NCI-H460 (cell line): Measurements from ENCODE around the gene DIAPH2. TPM values are rescaled to one million over a fixed set of nuclear protein-coding genes. Genes with fewer than 3 reads are reported as not detected.

Experiments
- DNase-seq: peaks from one replicate; pipeline ENCODE4 v3.0.0-alpha.2; 2016; ENCODE audit warnings: low read depth; ENCODE audit errors: extremely low read depth
- total RNA-seq: library from RNA; depleted of rRNA; stranded (reverse); fragments of >200 nt; shearing (Covaris generic); gene quantifications from 2 replicates; pipeline ENCODE4 v1.2.3, GENCODE V29; 2014

Gene DIAPH2
- total RNA-seq, 1 experiment from 2014 or later = 29.6 TPM

DNA sequence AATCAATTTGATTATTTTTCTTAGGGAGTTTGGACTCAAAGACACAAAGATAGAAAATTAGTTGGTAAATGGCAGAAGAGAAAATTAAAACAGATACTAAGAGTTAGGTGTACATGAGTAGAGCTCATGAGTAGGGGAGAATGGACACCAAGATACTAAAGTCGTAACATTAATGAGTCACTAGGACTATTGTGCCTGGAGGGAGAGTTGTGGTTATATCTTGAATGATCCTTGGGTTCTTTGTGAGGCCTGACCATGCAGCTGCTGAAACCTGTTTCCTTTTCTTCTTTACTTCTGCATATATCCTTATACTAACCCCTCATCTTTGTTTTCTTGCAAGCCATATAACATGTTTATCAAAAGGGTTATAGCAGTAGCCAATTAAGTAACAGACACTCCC is 731.8 kb downstream of the DIAPH2 start:
- no peak for DNase-seq

DNA sequence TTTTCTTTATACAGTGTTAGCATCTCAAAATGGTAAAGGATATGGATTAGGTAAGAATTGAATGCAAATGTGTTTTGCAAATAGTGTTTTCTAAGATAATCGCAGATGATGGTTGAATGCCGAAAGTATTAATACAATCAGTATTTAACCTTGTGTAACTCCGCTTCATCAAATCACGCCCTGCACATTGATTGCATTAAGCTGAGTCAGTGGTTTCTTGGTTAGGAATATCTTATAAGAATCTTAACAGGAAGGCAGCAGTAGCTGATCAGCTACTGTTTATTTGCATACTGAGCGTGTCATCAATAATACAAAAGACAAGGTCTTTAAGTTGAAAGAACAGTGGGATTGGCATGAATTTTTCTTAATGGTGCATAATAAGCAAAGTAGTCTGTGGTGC is 744.5 kb downstream of the DIAPH2 start:
- DNase-seq = no peak

DNA sequence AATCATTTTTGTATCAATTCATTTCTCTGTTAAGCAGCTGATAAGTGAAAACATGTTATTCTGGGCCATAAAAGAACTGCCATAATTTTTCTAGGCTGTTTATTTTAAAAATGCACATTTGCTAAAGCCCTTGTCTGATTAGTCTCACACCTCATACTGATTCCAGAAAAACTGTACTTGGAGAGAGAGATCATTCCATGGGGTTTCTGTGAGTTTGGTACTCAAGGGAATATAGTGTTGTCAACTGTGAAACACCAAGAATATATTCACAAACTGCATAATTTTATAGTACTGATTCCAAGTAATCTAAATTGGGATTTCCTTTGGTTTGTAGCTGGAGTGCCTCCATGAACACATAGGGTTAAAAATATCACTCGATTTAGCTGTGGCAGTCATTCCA is 746.6 kb downstream of the DIAPH2 start:
- no peak for DNase-seq

DNA sequence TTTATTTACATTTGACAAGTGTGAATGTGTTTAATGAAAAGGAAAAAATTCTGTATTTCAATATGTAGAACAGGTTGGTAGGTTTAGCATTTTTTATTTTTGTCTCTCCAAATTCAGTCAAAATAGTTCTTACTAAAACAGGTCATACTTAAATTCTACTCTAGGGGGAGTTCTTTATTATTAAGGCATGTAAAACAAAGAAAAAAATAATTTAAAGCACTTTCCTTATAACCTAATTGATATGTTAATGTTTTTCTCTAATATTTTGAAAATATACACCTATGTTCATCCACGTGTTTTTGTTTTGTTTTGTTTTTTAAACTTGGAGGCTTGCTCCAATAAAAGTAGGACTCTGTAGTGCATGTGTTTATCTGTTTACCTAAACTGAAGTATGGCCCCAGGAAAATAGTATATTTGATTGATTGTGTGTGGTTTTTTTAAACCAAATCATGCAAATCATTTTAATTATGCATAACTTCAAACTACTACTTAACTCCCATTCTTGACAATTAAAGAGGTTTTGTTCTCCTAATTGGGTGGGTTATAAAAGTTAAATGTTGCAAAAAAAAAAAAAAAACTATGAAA is 761.7 kb downstream of the DIAPH2 start:
- DNase-seq = no peak

DNA sequence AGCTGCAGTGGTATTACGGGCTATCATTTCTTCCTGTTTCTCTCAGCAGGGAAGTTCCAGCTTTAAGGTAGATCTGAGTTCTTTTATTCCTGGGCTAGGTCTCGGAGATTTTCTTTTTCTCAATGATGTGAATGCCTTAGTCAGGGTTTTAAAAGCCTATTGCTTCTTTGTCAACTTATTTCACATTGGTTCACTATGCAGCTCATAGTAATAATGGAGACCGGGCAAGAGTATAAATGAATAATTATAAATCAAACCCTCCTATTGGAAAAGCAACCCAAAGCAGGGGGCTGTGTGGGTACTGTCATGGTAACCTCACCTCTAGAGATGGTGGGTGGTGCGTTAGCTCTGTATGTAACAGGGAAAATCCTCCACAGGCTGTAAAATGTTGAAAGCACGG is 762.7 kb downstream of the DIAPH2 start:
- DNase-seq = no peak

DNA sequence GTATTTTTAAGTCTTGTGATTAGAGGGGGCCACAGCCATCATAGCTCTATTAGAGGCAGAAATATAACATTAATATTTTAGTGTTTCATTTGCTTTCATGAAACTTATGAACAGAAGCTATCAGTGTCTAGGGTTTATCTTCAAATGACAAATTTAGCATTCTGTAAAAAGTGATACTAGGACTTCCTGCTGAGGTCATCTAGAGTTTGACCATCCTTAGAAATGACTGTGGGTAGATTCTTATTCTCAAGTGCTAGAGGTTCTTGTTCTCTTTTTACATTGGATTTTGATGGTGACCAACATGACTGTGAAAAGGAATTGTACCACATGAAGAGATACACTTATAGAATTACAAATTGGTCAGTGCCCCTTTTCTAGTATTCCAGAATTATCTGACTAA is 767.6 kb downstream of the DIAPH2 start:
- DNase-seq = no peak

DNA sequence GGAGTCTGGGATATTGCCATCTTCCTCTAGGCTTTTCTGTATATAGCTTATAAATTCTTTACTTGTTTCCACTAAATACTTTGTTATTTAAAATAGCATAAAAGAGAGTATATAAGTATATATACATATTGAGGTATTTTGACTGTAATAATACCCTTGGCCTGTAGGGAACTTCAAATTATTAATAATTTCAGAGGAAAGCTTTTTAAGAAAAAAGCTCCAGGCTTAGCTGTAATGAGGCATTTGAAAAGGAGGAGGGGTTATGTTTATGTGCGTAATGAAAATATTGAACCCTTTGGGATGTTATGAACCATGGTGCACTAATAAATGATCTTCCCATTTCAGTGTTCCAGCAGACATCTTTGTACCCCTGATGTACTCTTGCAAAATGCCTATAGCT is 777.1 kb downstream of the DIAPH2 start:
- no peak for DNase-seq

DNA sequence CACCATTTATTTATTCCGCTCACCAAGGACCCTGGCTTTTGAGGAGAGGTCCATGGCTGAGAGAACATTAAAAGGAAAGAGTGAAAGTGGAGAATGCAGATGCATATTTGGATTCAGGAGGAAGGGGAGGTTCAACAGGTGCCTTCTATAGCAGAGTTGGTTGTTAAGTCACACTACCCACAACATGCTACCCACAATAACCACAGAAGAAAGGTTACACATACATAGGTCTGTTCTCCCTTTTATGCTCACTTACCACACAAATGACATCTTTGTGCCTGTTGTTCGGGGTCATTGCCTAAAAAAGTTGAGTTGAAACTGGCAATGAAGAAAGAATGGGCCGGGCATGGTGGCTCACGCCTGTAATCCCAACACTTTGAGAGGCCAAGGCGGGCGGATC is 786.4 kb downstream of the DIAPH2 start:
- DNase-seq = no peak

DNA sequence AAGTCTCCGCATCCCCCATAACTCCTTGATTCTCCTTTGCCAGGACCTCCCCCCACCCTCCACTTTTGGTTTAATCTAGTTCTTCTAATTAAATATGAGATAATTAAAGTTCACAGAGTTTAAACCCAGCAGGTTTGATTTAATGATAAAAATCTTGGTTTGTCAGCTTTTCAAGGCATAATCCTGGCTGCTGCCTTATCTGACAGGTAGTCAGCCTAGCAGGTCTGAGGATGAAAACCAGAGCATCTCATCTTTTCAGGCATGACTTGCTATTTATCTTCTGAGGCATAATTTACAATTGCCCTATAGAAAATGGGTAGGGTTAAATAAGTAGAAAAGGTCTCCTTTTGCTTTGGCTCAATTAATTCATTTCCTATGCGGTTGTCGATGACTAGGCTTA is 790.3 kb downstream of the DIAPH2 start:
- DNase-seq = no peak

DNA sequence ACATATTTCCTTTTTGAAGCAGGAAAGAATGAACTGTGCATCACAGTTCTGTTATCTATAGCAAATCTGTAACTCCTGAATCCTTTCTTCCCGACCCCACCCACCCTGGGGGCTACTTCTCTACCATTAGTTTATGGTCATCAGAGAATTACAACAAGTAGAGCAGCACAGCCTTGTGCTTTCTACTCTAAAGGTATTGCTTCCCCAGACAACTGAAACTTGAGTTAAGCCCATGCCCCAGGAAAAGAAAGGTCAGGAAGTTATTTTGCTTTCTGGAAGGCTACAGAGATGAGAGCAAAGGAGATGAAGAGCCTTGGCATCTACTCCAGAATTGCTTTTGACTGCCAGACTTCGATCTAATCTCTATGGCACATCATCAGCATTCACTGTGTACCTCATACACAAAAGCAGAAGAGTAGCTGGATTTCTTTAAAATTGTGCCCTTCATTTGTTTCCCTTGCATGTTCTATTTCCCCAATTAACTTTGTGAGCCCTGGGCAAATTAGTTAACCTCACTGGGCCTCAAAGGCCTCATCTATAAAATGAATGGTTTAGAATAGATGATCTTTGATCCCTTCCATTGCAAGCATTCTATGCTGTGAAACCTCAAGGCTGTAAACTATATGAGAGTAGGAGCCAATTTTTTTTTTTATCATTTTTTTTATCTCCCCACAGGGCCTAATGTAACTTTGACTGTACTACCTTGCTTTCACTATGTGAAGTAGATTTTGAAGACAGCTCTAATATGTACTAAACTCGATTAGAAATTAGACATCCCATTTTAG is 794.7 kb downstream of the DIAPH2 start:
- no peak for DNase-seq

DNA sequence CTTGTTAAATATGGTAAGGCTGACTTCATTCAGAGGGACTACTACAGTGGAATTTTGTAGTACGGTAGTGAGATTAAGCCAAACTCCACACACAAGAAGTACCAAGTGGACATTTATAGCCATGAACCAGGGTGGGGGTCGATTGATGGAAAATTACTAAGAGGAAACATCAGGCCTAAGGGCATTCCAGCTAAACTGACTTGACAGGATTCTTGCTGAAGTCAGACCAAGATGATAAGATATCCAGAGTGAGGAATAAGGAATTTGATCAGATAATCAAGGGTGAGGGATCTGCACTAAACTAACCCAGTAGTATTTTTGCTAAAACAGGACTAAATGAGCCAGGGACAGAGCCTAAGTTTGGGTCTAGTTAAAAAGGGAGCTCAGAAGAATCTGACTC is 796.6 kb downstream of the DIAPH2 start:
- no peak for DNase-seq

DNA sequence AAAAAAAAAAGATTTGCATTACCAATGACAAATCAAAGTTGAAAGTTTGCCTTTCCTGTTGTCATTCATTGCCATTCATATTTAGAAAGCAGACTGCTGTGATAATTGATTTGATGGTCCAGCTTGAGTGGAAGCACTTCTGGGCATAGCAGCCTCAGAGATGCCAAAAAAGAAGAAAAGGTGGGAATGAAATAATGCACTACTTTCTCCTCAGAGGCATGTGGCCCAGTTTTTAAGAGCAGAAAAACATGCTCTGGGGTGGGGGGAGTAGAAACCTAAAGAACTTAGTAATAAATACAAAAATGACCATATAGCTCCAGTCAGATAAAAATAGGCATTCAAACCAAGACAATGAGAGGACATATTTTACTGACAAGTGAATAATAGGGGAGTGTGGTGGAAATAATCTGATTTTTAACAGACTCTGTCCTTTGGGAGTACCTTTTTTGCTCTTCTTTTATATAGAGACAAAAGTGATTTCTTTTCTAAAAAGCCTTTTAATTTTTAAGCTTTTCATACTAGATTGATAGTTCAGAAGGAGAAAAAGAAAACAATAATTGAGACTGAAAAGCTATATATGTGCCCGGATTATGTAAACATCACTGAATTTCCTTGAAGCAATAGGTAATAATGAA is 798.1 kb downstream of the DIAPH2 start:
- no peak for DNase-seq

DNA sequence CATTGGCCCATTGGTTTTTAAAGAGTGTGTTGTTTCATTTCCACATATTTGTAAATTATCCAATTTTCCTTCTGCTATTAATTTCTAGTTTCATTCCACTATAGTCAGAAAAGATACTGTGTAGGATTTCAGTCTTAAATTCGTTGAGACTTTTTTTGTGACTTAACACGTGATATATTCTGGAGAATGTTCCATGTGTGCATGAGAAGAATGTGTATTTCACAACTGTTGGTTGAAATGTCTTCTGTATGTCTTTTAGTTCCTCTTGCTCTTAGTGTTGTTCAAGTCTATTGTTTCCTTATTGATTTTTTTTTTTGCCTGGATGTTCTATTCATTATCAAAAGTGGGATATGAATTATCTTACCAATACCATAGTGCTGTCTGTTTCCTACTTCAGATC is 806.0 kb downstream of the DIAPH2 start:
- no peak for DNase-seq

DNA sequence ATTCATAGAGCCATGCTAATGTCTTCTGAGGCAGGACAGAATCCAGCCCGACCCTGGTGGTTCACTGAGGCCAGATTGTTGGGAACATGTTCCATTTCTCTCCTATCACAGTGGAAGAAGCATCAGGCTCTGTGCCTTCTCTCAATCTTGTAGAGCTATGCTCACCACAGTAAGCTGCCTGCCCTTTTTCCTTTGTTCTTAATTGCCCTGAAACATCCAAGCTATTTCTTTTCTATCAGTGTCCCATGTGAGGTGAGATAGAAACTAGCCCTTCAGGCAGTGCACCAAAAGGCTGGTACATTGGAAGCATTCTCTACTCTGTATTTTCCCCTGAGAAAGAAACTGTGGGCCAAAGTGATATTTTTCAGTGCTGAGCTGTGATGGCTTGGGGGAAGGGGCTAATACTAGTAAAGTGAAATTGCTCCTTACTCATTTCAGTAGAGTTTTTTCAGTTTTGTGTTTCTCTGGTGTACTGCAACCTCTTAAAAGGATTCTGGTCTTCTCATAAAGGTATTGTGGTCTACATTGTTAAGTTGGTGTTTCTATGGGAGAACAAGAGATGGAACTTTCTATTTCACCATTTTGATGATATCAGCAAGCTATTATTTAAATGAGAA is 810.2 kb downstream of the DIAPH2 start:
- no peak for DNase-seq

DNA sequence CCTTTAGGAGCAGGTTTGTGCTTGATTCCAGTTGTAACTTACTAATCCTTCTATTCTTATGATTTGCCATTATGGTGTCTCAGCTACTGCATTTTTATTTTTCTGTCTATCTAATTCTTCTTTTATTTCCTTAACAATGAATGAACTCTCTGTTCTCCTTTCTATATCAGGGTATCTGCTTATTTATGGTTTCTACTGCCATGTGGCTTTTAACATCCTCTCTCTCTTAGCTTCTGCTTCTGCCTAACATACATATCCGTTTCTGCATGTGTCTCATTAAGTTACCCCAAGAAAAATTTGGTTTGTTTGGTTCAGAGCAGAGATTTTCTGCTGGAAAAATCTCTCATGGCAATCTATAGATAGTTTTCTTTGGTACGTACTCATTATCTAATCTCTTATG is 813.5 kb downstream of the DIAPH2 start:
- no peak for DNase-seq

DNA sequence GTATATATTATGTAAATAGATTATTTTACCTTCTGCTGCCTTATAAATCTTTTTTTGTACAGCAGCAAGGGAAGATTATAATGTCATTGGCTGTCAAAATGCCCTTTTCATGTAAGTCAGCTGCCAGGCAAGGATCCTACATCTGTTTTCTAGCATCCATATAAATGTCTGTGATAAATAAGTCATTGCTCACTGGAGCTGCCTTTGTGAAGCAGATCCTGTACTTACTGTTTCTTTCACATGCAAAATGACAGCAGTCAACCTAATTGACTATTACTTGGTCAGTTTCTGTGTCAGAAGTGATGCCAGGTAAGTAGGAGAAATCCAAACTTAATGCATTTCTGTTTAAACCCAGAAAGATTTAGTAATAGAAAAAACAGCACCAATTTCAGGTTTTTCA is 819.8 kb downstream of the DIAPH2 start:
- no peak for DNase-seq

DNA sequence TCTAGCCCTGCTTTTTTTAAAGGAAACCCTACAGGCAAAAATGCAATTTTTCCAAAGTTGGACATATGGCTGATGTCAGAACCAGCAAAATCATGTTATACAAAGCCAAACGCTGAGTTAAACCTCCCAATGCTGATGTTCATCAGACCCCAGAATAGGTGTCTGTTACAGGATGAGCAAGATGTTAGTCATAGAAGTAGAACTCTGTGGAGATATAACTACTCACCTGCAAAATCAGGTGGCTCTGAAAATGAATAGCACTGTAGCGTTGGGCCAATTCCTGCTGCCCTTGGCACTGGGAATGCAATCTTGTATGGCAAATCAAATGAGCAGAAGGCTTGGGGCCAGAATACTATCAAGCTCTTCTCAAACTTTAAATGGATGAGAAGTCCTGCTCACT is 833.1 kb downstream of the DIAPH2 start:
- DNase-seq = no peak

DNA sequence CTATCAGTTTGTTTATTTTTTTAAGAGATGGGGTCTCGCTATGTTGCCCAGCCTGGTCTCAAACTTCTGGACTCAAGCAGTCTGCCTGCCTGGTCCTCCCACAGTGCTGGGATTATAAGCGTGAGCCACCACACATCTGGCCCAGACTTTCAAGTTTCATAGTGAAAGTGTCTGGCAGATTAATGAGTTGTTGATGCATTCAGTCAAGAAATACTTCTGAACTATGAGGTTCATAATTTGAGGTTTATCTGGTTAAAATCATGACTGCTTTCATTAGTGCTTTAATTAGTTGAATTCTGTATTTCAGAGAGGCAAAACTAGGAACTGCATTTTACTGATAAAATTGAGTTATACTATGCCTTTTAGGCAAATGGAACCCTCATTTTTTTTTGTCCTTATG is 837.7 kb downstream of the DIAPH2 start:
- no peak for DNase-seq

DNA sequence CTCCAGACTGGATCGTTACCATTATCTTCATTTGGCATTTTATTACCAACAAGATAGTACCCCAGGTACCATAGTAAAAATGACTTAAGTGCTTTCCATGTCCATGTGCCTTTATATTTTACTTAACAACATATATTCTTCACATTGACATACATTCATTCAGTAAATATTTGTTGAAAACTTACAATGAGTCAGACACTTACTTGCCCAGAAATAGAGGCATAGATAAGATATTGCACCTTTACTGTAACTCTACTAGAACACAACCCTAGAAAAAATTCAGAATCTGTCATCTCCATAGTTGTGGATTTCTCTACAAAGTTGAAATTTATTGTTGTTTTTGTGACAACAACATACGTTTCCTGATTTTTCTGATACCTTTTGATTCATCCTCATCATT is 839.7 kb downstream of the DIAPH2 start:
- DNase-seq = no peak

DNA sequence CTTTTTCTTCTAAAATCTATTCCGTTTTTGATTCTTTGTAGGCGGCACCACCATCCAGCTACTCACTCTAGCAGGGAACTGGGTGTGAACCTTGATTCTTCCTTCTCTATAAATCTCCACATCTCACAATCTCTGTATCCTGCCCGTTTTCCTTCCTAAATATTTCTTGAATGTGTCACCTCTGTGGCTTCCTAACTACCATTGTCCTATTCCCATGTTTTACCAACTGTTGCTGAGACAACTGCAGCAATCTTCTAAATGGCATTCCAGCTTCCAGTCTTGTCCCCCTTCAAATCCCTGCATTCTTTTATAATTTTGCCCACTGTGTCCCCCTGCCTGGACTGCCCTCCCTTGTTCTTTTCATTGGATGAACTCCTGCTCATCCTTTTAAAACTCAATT is 840.4 kb downstream of the DIAPH2 start:
- no peak for DNase-seq

DNA sequence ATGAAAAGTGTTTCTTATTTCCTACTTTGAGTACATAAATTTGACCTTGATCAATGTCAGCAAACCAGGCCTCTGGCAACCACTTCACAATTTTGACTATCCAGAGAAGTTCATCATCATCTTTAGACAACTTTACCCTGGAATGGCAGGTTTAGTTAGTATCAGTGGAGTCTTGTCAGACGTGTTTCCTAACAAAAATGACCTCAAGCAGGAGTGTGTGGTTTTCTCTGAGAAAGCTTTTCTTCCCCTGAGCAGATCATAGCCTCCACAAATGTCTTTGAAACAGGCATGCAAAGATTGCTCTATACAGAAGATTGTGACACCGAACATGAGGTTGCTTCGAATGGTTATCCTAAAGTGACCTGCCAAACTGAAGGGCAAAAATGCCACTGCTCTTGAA is 841.3 kb downstream of the DIAPH2 start:
- DNase-seq = no peak

DNA sequence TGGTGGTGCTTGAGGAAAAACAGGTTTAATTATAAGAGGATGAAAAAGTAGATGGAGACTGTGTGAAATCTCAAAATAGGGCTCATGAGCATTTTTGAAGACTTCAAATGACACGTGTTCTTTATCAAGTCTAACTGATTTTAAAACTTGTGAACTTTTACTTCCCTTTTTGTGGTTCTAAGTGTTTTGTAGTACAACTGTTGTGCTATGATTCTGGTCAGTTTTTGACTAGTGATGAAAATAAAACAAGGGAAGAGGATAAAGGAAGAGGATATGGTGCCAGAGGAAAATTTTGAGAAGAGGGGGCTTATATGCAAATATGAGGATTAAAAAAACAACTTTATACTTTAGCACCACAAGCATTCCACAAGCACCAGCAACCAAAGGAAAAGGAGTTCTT is 843.1 kb downstream of the DIAPH2 start:
- no peak for DNase-seq
